WI38 (cell line): ENCODE data around the gene LIMCH1.

Experiments used
- H3K4me3 ChIP-seq: 2 replicates; pipeline ENCODE4 v1.5.1; 2011; ENCODE audit warnings: low read depth, mild to moderate bottlenecking, control low read depth, low read length
- TF ChIP-seq, protein P1 (sequence below): IDR thresholded peaks from 2 replicates; pipeline ENCODE4 v1.5.1; 2012; ENCODE audit warnings: low read depth, mild to moderate bottlenecking, control low read depth, low read length

LIMCH1 gene

DNA sequence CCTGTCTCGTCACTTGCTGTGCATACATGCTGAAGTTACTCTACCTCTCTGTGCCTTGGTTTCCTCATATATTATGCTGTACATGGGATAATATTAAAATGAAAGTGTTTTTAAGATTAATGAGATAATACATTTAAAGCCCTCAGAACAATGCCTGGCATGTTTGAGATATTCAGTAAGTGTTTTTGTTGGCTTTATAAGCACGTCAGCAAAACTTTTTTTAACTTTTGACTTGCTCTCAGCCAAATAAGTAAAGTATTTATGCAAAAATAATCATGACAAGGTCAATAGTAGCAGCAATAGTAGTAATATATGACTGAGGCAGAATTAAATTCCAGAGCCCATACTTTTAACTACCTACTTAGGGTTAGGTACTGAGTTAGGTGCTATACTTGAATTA, 29.2 kb downstream of the LIMCH1 start:
- no peak overlapping the region for H3K4me3 ChIP-seq
- TF ChIP-seq, protein P1, sequence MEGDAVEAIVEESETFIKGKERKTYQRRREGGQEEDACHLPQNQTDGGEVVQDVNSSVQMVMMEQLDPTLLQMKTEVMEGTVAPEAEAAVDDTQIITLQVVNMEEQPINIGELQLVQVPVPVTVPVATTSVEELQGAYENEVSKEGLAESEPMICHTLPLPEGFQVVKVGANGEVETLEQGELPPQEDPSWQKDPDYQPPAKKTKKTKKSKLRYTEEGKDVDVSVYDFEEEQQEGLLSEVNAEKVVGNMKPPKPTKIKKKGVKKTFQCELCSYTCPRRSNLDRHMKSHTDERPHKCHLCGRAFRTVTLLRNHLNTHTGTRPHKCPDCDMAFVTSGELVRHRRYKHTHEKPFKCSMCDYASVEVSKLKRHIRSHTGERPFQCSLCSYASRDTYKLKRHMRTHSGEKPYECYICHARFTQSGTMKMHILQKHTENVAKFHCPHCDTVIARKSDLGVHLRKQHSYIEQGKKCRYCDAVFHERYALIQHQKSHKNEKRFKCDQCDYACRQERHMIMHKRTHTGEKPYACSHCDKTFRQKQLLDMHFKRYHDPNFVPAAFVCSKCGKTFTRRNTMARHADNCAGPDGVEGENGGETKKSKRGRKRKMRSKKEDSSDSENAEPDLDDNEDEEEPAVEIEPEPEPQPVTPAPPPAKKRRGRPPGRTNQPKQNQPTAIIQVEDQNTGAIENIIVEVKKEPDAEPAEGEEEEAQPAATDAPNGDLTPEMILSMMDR: no peak

DNA sequence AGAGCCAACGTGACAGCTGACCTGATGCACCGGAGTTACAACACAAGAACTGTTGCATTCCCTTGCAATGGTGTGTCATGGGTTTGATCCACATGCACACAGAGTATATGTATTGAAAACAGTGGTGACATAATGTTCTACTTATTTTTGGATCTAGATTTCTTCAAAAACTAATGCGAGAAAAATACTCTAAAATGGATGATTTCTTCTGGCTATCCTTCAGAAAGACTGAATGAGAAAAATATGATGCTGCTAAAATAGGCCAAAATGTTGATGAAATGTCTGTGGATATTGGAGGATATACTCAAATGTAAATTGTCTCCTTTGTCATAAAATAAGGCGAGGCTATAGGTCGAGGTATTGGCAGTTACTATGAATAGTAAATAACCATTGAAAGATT, 30.4 kb downstream of the LIMCH1 start:
- TF ChIP-seq, protein P1: no peak
- H3K4me3 ChIP-seq: no peak overlapping the region

- TF ChIP-seq, protein P1: no peak
- H3K4me3 ChIP-seq: no peak overlapping the region
Observed at GRCh38 chr4:41569961-41570360, 32.0 kb downstream of the LIMCH1 start.

GRCh38 chr4:41571422-41571821, 33.5 kb downstream of the LIMCH1 start:
- H3K4me3 ChIP-seq: no peak overlapping the region
- TF ChIP-seq, protein P1: no peak

DNA sequence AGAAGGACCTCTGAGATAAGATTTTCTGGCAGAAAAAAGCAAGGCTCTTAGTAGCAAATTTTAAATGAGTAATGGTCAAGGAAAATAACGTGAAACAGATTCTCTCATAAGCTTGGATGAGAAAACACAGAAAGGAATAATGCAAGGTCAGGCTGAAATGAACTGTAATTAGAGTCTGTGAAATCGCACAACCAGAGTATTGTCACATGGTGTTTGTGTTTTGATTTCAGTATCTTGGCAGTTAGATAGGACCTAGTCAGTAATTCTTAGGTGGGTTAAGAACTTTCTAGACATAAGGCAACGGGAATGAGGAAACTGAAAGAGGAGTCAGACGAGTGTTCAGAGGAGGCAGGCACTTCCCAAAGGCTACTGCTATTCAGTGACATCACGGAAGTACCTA, 34.6 kb downstream of the LIMCH1 start:
- TF ChIP-seq, protein P1: no peak
- H3K4me3 ChIP-seq: no peak overlapping the region

- no peak overlapping the region for H3K4me3 ChIP-seq
- TF ChIP-seq, protein P1: no peak
Observed at GRCh38 chr4:41572956-41573355, 35.0 kb downstream of the LIMCH1 start.

DNA sequence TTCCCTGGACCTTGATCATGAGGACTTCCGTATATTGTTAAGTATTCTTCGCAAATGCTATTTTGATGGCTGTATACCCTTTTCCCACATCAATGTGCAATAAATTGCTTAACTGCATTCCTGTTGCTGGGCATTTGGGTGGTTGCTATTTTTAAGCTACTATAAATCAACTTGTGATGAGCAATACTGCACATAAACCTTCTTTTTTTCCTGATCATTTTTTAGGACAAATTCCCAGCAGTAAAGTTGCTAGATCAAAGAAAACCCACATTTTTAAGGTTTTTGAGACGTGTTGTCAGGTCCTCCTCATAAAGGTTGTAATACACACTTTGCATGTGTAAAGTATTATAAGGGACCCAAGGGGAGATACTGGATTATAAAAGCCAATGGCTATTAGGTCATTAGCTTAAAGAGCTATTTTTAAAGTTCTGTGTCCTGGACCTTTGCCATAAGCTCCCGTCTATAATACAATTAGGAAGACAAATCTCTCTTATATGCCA, 35.6 kb downstream of the LIMCH1 start:
- TF ChIP-seq, protein P1: no peak
- no peak overlapping the region for H3K4me3 ChIP-seq
